ENCODE measurements around the gene TMEM238L.

The TMEM238L gene

GRCh38 chr17:10809605-10810004 lies 5.7 kb upstream of the TMEM238L start:
- H2AFZ ChIP-seq (ENCODE audit: low read length): no peak overlapping the region

GRCh38 chr17:10807704-10808128 lies 3.8 kb upstream of the TMEM238L start:
- TF ChIP-seq EZH2phosphoT487 (IDR thresholded peaks at IDR 0.05; ENCODE audit: borderline replicate concordance) (no peak), CTCF (conservative IDR thresholded peaks at IDR 0.05; ENCODE audit: low read length) (no peak)
- Histone ChIP-seq H3K36me3 (ENCODE audit: insufficient read depth, low read length) (no peaks in the 10 kb centered on the region), H3K4me3 (ENCODE audit: low read length, poor library complexity, severe bottlenecking) (no peak overlapping the region), H3K9me2 (replicated peaks; ENCODE audit: low read depth, low read length) (no peaks in the 10 kb centered on the region), H3K79me2 (ENCODE audit: insufficient read depth, low read length) (no peaks in the 10 kb centered on the region), H2AFZ (ENCODE audit: low read length) (no peak overlapping the region), H3K9ac (ENCODE audit: low read depth, low read length, poor library complexity, severe bottlenecking) (no peak overlapping the region), H3K4me2 (ENCODE audit: low read depth, low read length, poor library complexity, severe bottlenecking) (no peak overlapping the region), H3F3A (ENCODE audit: low read depth) (no peaks in the 10 kb centered on the region), H4K20me1 (ENCODE audit: insufficient read depth, low read length, poor library complexity, severe bottlenecking) (no peaks in the 10 kb centered on the region), H3K4me1 (ENCODE audit: insufficient read depth, low read length, poor library complexity, severe bottlenecking) (peaks cover 9% of the 10 kb centered on the region), H3K9me3 (ENCODE audit: insufficient read depth, low read depth, low read length) (no peaks in the 10 kb centered on the region), H3K27me3 (ENCODE audit: insufficient read depth, low read length, poor library complexity, severe bottlenecking) (no peaks in the 10 kb centered on the region)

More at GRCh38 chr17:10809605-10810004, 5.7 kb upstream of the TMEM238L start:
- Histone ChIP-seq H3K4me3 (ENCODE audit: low read length, poor library complexity, severe bottlenecking) (no peak overlapping the region), H3K9me2 (replicated peaks; ENCODE audit: low read depth, low read length) (no peaks in the 10 kb centered on the region), H3K9ac (ENCODE audit: low read depth, low read length, poor library complexity, severe bottlenecking) (no peak overlapping the region), H3K36me3 (ENCODE audit: insufficient read depth, low read length) (no peaks in the 10 kb centered on the region), H3F3A (ENCODE audit: low read depth) (no peaks in the 10 kb centered on the region), H3K79me2 (ENCODE audit: insufficient read depth, low read length) (no peaks in the 10 kb centered on the region), H3K27me3 (ENCODE audit: insufficient read depth, low read length, poor library complexity, severe bottlenecking) (no peaks in the 10 kb centered on the region), H4K20me1 (ENCODE audit: insufficient read depth, low read length, poor library complexity, severe bottlenecking) (no peaks in the 10 kb centered on the region), H3K4me2 (ENCODE audit: low read depth, low read length, poor library complexity, severe bottlenecking) (no peak overlapping the region), H3K9me3 (ENCODE audit: insufficient read depth, low read depth, low read length) (no peaks in the 10 kb centered on the region), H3K4me1 (ENCODE audit: insufficient read depth, low read length, poor library complexity, severe bottlenecking) (no peaks in the 10 kb centered on the region)
- TF ChIP-seq CTCF (conservative IDR thresholded peaks at IDR 0.05; ENCODE audit: low read length): no peak
- TF ChIP-seq EZH2phosphoT487 (IDR thresholded peaks at IDR 0.05; ENCODE audit: borderline replicate concordance): no peak

- Histone ChIP-seq H3K27me3 (ENCODE audit: insufficient read depth, low read length, poor library complexity, severe bottlenecking) (no peaks in the 10 kb centered on the region), H3K9me3 (ENCODE audit: insufficient read depth, low read depth, low read length) (no peaks in the 10 kb centered on the region), H3K36me3 (ENCODE audit: insufficient read depth, low read length) (no peaks in the 10 kb centered on the region), H3K4me2 (ENCODE audit: low read depth, low read length, poor library complexity, severe bottlenecking) (no peak overlapping the region), H3K9ac (ENCODE audit: low read depth, low read length, poor library complexity, severe bottlenecking) (no peak overlapping the region), H2AFZ (ENCODE audit: low read length) (no peak overlapping the region), H3K4me1 (ENCODE audit: insufficient read depth, low read length, poor library complexity, severe bottlenecking) (peaks cover 19% of the 10 kb centered on the region), H3F3A (ENCODE audit: low read depth) (no peaks in the 10 kb centered on the region), H3K4me3 (ENCODE audit: low read length, poor library complexity, severe bottlenecking) (no peak overlapping the region), H4K20me1 (ENCODE audit: insufficient read depth, low read length, poor library complexity, severe bottlenecking) (no peaks in the 10 kb centered on the region), H3K9me2 (replicated peaks; ENCODE audit: low read depth, low read length) (no peaks in the 10 kb centered on the region), H3K79me2 (ENCODE audit: insufficient read depth, low read length) (no peaks in the 10 kb centered on the region)
- TF ChIP-seq EZH2phosphoT487 (IDR thresholded peaks at IDR 0.05; ENCODE audit: borderline replicate concordance) (no peak), CTCF (conservative IDR thresholded peaks at IDR 0.05; ENCODE audit: low read length) (no peak)
Observed at GRCh38 chr17:10806545-10807262, 2.8 kb upstream of the TMEM238L start.
